MM.1S (cell line): ENCODE data around the gene RBP5.

Source experiments
- EZH2 ChIP-seq: fragments of 300-600 bp; sonication (generic); optimal IDR thresholded peaks from 2 replicates; pipeline ENCODE3; 2017; ENCODE audit warnings: low read depth, mild to moderate bottlenecking, antibody characterized with exemption, low read length, mixed read lengths
- TF ChIP-seq, protein P1 (sequence below): fragments of 300-600 bp; sonication (generic); IDR thresholded peaks from 2 replicates; pipeline ENCODE4 v1.5.1; 2016; ENCODE audit warnings: antibody characterized with exemption, low read length, mixed read lengths

DNA sequence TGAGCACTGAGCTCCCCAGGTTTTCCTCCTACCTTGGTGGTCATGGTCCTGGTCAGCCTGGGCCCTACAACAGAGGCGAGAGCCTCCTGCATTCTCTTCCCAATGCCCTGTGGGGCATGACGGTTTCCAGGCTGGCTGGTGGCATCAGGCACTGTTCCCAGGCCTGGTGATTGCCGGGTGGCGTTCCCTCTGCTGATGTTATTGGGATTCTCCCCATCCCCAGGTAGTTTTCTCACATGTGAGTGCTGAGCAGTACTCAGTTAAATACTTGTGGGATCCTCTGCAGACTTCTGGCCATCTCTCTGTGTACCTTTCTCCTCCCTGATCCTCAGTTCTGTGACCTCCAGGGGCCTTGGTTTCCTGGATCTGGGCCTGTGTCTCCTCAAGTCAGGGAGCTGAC is 52.2 kb downstream of the RBP5 start:
- TF ChIP-seq, protein P1, sequence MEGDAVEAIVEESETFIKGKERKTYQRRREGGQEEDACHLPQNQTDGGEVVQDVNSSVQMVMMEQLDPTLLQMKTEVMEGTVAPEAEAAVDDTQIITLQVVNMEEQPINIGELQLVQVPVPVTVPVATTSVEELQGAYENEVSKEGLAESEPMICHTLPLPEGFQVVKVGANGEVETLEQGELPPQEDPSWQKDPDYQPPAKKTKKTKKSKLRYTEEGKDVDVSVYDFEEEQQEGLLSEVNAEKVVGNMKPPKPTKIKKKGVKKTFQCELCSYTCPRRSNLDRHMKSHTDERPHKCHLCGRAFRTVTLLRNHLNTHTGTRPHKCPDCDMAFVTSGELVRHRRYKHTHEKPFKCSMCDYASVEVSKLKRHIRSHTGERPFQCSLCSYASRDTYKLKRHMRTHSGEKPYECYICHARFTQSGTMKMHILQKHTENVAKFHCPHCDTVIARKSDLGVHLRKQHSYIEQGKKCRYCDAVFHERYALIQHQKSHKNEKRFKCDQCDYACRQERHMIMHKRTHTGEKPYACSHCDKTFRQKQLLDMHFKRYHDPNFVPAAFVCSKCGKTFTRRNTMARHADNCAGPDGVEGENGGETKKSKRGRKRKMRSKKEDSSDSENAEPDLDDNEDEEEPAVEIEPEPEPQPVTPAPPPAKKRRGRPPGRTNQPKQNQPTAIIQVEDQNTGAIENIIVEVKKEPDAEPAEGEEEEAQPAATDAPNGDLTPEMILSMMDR = no peak
- no peak for TF ChIP-seq EZH2
